Panc1 (cell line): ENCODE results near the gene DHX32.

Source experiments
- CTCF ChIP-seq: fragments of 450-650 bp; IDR thresholded peaks from 2 replicates; pipeline ENCODE4 v1.5.1; 2017; ENCODE audit warnings: mild to moderate bottlenecking
- POLR2AphosphoS5 ChIP-seq: IDR thresholded peaks from 2 replicates; pipeline ENCODE4 v1.6.1; 2012; ENCODE audit warnings: mild to moderate bottlenecking, low read depth, low read length, moderate library complexity
- SIN3A ChIP-seq: IDR thresholded peaks from 2 replicates; pipeline ENCODE4 v1.6.1; 2012; ENCODE audit warnings: low read depth, mild to moderate bottlenecking, low read length, moderate library complexity, borderline replicate concordance; ENCODE audit not compliant: insufficient read depth
- TCF7L2 ChIP-seq: IDR thresholded peaks from 2 replicates; pipeline ENCODE4 v1.6.1; 2011; ENCODE audit warnings: mild to moderate bottlenecking, low read depth, low read length, inconsistent platforms
- TF ChIP-seq, protein P1 (sequence below), 2 experiments: IDR thresholded peaks; 2 replicates each; pipeline ENCODE4 v1.6.1; 2011 to 2012; ENCODE audit warnings: low read depth in 2 of 2, control low read depth in 1 of 2, low read length in 1 of 2, mild to moderate bottlenecking in 1 of 2, moderate library complexity in 1 of 2; ENCODE audit not compliant: insufficient read depth in 1 of 2

GRCh38 chr10:125802739-125803138 lies 78.4 kb downstream of the DHX32 start:
- TF ChIP-seq CTCF (no peak), POLR2AphosphoS5 (no peak), SIN3A (no peak), TCF7L2 (no peak)
- TF ChIP-seq, protein P1, sequence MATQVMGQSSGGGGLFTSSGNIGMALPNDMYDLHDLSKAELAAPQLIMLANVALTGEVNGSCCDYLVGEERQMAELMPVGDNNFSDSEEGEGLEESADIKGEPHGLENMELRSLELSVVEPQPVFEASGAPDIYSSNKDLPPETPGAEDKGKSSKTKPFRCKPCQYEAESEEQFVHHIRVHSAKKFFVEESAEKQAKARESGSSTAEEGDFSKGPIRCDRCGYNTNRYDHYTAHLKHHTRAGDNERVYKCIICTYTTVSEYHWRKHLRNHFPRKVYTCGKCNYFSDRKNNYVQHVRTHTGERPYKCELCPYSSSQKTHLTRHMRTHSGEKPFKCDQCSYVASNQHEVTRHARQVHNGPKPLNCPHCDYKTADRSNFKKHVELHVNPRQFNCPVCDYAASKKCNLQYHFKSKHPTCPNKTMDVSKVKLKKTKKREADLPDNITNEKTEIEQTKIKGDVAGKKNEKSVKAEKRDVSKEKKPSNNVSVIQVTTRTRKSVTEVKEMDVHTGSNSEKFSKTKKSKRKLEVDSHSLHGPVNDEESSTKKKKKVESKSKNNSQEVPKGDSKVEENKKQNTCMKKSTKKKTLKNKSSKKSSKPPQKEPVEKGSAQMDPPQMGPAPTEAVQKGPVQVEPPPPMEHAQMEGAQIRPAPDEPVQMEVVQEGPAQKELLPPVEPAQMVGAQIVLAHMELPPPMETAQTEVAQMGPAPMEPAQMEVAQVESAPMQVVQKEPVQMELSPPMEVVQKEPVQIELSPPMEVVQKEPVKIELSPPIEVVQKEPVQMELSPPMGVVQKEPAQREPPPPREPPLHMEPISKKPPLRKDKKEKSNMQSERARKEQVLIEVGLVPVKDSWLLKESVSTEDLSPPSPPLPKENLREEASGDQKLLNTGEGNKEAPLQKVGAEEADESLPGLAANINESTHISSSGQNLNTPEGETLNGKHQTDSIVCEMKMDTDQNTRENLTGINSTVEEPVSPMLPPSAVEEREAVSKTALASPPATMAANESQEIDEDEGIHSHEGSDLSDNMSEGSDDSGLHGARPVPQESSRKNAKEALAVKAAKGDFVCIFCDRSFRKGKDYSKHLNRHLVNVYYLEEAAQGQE (IDR thresholded peaks at IDR 0.05; ENCODE audit: insufficient read depth in 1 of 2, low read depth in 2 of 2, low read length in 1 of 2) = no peak
